Retinal pigment epithelial cell (primary cell): ENCODE data around the gene HECTD4.

Experiments
- DNase-seq: peaks from one replicate; pipeline ENCODE4 v3.0.0-alpha.2; 2010; ENCODE audit warnings: low read depth
- H3K4me3 ChIP-seq: 2 replicates; pipeline ENCODE4 v1.5.1; 2011; ENCODE audit warnings: mild to moderate bottlenecking, low read length, control low read depth, moderate library complexity
- TF ChIP-seq, protein P1 (sequence below): conservative IDR thresholded peaks from 2 replicates; pipeline ENCODE4 v1.5.1; 2011; ENCODE audit warnings: low read depth, low read length, control low read depth, inconsistent platforms

HECTD4 gene

DNA sequence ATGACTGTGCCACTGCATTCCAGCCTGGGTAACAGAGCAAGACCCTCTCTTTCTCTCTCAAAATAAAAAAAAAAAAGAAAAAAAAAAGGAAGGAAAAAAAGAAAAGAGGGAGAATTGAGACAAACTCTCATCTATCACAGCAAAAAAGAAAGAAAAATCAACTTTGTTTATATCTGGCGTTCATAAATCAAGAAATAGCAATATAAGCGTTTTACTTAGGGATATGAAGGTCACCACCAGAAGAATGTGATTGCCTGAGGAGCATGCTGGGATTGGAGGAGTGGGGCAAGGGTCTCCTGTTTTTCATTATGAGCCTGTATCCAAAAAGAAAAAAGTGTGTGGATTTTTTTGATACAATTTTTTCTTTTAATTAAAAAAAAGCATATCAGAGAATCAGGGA lies 78.4 kb downstream of the HECTD4 start:
- H3K4me3 ChIP-seq, result no peak overlapping the region
- no peak for DNase-seq
- TF ChIP-seq, protein P1, sequence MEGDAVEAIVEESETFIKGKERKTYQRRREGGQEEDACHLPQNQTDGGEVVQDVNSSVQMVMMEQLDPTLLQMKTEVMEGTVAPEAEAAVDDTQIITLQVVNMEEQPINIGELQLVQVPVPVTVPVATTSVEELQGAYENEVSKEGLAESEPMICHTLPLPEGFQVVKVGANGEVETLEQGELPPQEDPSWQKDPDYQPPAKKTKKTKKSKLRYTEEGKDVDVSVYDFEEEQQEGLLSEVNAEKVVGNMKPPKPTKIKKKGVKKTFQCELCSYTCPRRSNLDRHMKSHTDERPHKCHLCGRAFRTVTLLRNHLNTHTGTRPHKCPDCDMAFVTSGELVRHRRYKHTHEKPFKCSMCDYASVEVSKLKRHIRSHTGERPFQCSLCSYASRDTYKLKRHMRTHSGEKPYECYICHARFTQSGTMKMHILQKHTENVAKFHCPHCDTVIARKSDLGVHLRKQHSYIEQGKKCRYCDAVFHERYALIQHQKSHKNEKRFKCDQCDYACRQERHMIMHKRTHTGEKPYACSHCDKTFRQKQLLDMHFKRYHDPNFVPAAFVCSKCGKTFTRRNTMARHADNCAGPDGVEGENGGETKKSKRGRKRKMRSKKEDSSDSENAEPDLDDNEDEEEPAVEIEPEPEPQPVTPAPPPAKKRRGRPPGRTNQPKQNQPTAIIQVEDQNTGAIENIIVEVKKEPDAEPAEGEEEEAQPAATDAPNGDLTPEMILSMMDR, result no peak

DNA sequence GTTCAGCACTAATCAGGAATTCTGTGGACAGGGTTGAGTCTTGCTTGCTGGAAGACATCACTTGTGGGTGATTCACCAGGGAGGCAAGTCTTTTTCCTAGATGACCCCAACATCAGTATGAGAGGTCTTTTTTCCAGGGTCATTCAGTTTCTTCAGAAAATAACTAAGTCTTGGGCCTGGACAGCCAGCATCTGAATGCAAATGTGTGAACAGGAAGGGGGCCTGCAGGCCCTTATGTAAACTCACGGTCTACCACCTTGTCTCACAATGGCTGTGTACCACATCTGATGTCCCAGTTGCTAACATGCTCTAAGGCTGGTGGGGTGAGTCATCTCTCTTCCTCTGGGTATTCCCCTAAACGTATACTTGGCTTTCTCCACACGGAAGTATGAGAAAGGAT lies 79.2 kb downstream of the HECTD4 start:
- DNase-seq, result no peak
- TF ChIP-seq, protein P1, result no peak
- no peak overlapping the region for H3K4me3 ChIP-seq

- H3K4me3 ChIP-seq, result no peak overlapping the region
- TF ChIP-seq, protein P1, result no peak
- DNase-seq, result no peak
These were observed 82.5 kb downstream of the HECTD4 start for GRCh38 chr12:112299704-112300103.

GRCh38 chr12:112297188-112297587 lies 85.0 kb downstream of the HECTD4 start:
- DNase-seq, result no peak
- TF ChIP-seq, protein P1, result no peak
- no peak overlapping the region for H3K4me3 ChIP-seq

DNA sequence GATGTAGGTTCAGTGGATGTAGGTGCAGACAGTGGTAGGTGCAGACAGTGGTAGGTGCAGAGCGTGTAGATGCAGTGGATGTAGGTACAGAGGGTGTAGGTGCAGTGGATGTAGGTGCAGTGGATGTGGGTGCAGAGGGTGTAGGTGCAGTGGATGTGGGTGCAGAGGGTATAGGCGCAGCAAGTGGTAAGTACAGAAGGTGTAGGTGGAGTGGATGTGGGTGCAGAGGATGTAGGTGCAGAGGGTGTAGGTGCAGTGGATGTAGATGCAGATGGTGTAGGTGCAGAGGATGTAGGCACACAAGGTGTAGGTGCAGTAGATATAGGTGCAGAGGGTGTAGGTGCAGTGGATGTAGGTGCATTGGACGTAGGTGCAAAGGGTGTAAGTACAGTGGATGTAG lies 86.0 kb downstream of the HECTD4 start:
- H3K4me3 ChIP-seq, result no peak overlapping the region
- DNase-seq, result no peak
- TF ChIP-seq, protein P1, result no peak

- TF ChIP-seq, protein P1, result peak; percentile 38
- H3K4me3 ChIP-seq, result no peak overlapping the region
- DNase-seq, result no peak
These were observed 87.4 kb downstream of the HECTD4 start for GRCh38 chr12:112294793-112295192.

DNA sequence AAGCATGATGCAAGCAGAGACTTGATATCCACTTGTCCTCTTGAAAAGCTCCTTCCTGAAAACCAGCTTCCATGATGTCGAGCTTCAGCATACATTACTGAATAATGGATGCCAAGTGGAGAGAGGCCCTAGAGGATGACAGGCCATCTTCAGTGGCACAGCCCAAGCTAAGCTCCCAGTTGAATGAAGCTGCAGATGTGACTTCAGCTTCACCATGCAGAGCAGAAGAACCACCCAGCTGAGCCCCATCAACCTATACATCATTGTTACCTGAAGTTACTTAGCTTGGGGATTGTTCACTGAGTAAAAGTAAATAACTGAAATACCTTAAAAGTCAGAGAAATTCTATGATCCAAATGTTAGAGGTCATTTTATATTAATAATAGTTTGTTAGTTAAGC lies 93.6 kb downstream of the HECTD4 start:
- DNase-seq, result no peak
- TF ChIP-seq, protein P1, result no peak
- no peak overlapping the region for H3K4me3 ChIP-seq
